CD14-positive monocyte (primary cell): ENCODE results near the gene KCNK13. TPM values are rescaled to one million over a fixed set of nuclear protein-coding genes. Genes with fewer than 3 reads are reported as not detected.
"Not testable (repeated sequence)": the region's sequence is repeated elsewhere in the genome, so short reads cannot be mapped to it uniquely, and the experiment has no call there.

Source experiments
- DNase-seq, 3 donors: peaks; one replicate each; pipeline ENCODE4 v3.0.0-alpha.2; 2011 to 2022
- H2AFZ ChIP-seq: 2 replicates; pipeline ENCODE4 v1.6.0; 2012; ENCODE audit warnings: mild to moderate bottlenecking, low read depth, low read length, inconsistent platforms; ENCODE audit not compliant: insufficient read depth, poor library complexity, severe bottlenecking
- H3K27ac ChIP-seq, 2 donors: 1 replicate in 1 of 2; 2 replicates in 1 of 2; pipeline ENCODE4 v1.5.1; 2012 to 2013; ENCODE audit warnings: low read length in 2 of 2, control low read depth in 1 of 2, inconsistent platforms in 1 of 2, low read depth in 1 of 2, mild to moderate bottlenecking in 1 of 2
- H3K27me3 ChIP-seq, 2 donors: one replicate each; pipeline versions ENCODE4 v1.6.0 to v1.6.1; 2011 to 2013; ENCODE audit warnings: low read length in 2 of 2; ENCODE audit not compliant: control insufficient read depth in 2 of 2, insufficient read depth in 2 of 2
- H3K36me3 ChIP-seq, 2 donors: replicated peaks in 1 of 2; 1 replicate in 1 of 2; 2 replicates in 1 of 2; pipeline versions ENCODE4 v1.5.1 to v1.6.1; 2012 to 2013; ENCODE audit warnings: low read length in 2 of 2, control low read depth in 1 of 2, inconsistent platforms in 1 of 2, mild to moderate bottlenecking in 1 of 2; ENCODE audit not compliant: insufficient read depth in 2 of 2, control insufficient read depth in 1 of 2
- H3K4me1 ChIP-seq, 2 donors: 1 replicate in 1 of 2; 2 replicates in 1 of 2; pipeline versions ENCODE4 v1.5.1 to v1.6.1; 2012 to 2013; ENCODE audit warnings: low read length in 2 of 2, control low read depth in 1 of 2, inconsistent platforms in 1 of 2, mild to moderate bottlenecking in 1 of 2, moderate library complexity in 1 of 2; ENCODE audit not compliant: insufficient read depth in 2 of 2, control insufficient read depth in 1 of 2
- H3K4me2 ChIP-seq: replicated peaks from 2 replicates; pipeline ENCODE3; 2012; ENCODE audit warnings: low read length, moderate library complexity, mild to moderate bottlenecking; ENCODE audit not compliant: poor library complexity, severe bottlenecking; ENCODE audit errors: extremely low read depth
- H3K4me3 ChIP-seq, 3 experiments: fragments of 200-600 bp in 1 of 3; sonication (generic) in 1 of 3; replicated peaks in 1 of 3; 1 replicate in 2 of 3; 2 replicates in 1 of 3; pipeline ENCODE4 v1.5.1; 2011 to 2013; ENCODE audit warnings: low read length in 3 of 3, mild to moderate bottlenecking in 3 of 3, control low read depth in 2 of 3, low read depth in 2 of 3, inconsistent platforms in 1 of 3, moderate library complexity in 1 of 3
- H3K79me2 ChIP-seq: 2 replicates; pipeline ENCODE4 v1.6.0; 2012; ENCODE audit warnings: mild to moderate bottlenecking, control low read depth, inconsistent platforms, low read length, moderate library complexity; ENCODE audit not compliant: insufficient read depth
- H3K9ac ChIP-seq: 2 replicates; pipeline ENCODE4 v1.6.0; 2017; ENCODE audit warnings: low read length, mild to moderate bottlenecking; ENCODE audit not compliant: insufficient read depth, poor library complexity, severe bottlenecking
- H3K9me3 ChIP-seq, 2 donors: replicated peaks in 1 of 2; 1 replicate in 1 of 2; 2 replicates in 1 of 2; pipeline versions ENCODE4 v1.5.1 to v1.6.1; 2012 to 2013; ENCODE audit warnings: low read length in 2 of 2, control low read depth in 1 of 2; ENCODE audit not compliant: control insufficient read depth in 1 of 2, insufficient read depth in 1 of 2
- H4K20me1 ChIP-seq: 2 replicates; pipeline ENCODE4 v1.6.0; 2012; ENCODE audit warnings: mild to moderate bottlenecking, low read length, control low read depth, moderate library complexity; ENCODE audit not compliant: insufficient read depth
- H3K27ac Mint-ChIP-seq, 7 donors: one replicate each; pipeline ENCODE4 v1.8.0; 2020; ENCODE audit warnings: mild to moderate bottlenecking in 7 of 7, mixed read lengths in 7 of 7, moderate library complexity in 6 of 7, inconsistent platforms in 2 of 7
- H3K27me3 Mint-ChIP-seq, 3 donors: one replicate each; pipeline ENCODE4 v1.8.0; 2021 to 2022; ENCODE audit warnings: low read depth in 3 of 3, mild to moderate bottlenecking in 3 of 3, mixed read lengths in 3 of 3, moderate library complexity in 3 of 3, inconsistent platforms in 1 of 3
- H3K36me3 Mint-ChIP-seq, 2 donors: one replicate each; pipeline ENCODE4 v1.8.0; 2020; ENCODE audit warnings: mixed read lengths in 2 of 2, inconsistent platforms in 1 of 2, mild to moderate bottlenecking in 1 of 2
- H3K4me1 Mint-ChIP-seq: one replicate; pipeline ENCODE4 v1.8.0; 2020; ENCODE audit warnings: mild to moderate bottlenecking, mixed read lengths
- H3K4me3 Mint-ChIP-seq, 2 donors: one replicate each; pipeline ENCODE4 v1.8.0; 2020; ENCODE audit warnings: mild to moderate bottlenecking in 2 of 2, mixed read lengths in 2 of 2, moderate library complexity in 1 of 2
- H3K9me3 Mint-ChIP-seq, 7 donors: one replicate each; pipeline ENCODE4 v1.8.0; 2020 to 2022; ENCODE audit warnings: mixed read lengths in 7 of 7, mild to moderate bottlenecking in 6 of 7, moderate library complexity in 6 of 7, inconsistent platforms in 2 of 7
- WGBS: methylation state at CpG from one replicate; pipeline ENCODE4 v1.1.5; 2013; ENCODE audit warnings: missing lambda C conversion rate; ENCODE audit not compliant: insufficient coverage; 5-methylcytosine and 5-hydroxymethylcytosine counted together
- intact Hi-C, 2 donors: fragments of 100-400 bp; cut with micrococcal nuclease; formaldehyde crosslinking; loops; one replicate each; pipeline versions ENCODE4 v1.15.0 to v1.15.1; 2023
- polyA plus RNA-seq, 3 donors: library from polyadenylated mRNA; depleted of rRNA in 1 of 3; unstranded in 2 of 3; stranded (reverse) in 1 of 3; fragments of 300-500 nt in 2 of 3; fragments of >200 nt in 1 of 3; fragmentation: Illumina TruSeq in 2 of 3; gene quantifications; 1 replicate in 2 of 3; 2 replicates in 1 of 3; pipeline ENCODE4 v1.2.3, GENCODE V29; 2012 to 2021
- TF ChIP-seq, protein P1 (sequence below): fragments of 200-600 bp; IDR thresholded peaks from one replicate; pipeline ENCODE4 v1.8.0; 2022; ENCODE audit warnings: antibody characterized with exemption, mild to moderate bottlenecking

Gene KCNK13
- polyA plus RNA-seq, 3 donors: 1.6 to 4.2 (median 2.9) TPM

DNA sequence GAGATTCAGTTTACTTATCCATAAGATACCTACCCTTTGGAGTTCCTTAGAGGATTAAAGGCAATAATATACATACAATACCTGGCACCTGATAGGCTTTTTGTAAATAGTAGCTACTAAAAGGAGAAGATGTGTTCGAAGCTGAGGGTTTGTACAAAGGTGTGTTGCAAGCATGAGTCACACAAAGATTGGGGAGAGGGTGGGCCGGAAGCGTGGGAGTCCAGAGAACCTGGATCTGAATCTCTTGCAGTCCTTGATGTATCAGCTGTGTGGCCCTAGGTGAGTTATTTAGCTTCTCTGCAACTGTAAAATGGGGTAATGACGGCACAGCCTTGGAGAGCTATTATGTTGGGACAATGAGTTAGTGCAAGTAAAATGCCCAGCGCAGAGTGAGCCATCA lies 132.9 kb downstream of the KCNK13 start:
- Histone ChIP-seq H3K4me1 (no peaks in the 10 kb centered on the region), H3K27ac (no peak overlapping the region), H3K9ac (no peak overlapping the region), H3K36me3 (no peaks in the 10 kb centered on the region), H3K9me3 (no peaks in the 10 kb centered on the region), H3K79me2 (no peaks in the 10 kb centered on the region), H2AFZ (no peak overlapping the region), H3K4me3 (no peak overlapping the region), H3K27me3 (no peaks in the 10 kb centered on the region), H3K4me2 (no peak overlapping the region), H4K20me1 (no peaks in the 10 kb centered on the region)
- intact Hi-C loops: no loop called here
- TF ChIP-seq, protein P1, sequence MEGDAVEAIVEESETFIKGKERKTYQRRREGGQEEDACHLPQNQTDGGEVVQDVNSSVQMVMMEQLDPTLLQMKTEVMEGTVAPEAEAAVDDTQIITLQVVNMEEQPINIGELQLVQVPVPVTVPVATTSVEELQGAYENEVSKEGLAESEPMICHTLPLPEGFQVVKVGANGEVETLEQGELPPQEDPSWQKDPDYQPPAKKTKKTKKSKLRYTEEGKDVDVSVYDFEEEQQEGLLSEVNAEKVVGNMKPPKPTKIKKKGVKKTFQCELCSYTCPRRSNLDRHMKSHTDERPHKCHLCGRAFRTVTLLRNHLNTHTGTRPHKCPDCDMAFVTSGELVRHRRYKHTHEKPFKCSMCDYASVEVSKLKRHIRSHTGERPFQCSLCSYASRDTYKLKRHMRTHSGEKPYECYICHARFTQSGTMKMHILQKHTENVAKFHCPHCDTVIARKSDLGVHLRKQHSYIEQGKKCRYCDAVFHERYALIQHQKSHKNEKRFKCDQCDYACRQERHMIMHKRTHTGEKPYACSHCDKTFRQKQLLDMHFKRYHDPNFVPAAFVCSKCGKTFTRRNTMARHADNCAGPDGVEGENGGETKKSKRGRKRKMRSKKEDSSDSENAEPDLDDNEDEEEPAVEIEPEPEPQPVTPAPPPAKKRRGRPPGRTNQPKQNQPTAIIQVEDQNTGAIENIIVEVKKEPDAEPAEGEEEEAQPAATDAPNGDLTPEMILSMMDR: no peak
- Mint-ChIP-seq H3K27me3 (peaks cover 9 to 16% (median 10%) of the 10 kb centered on the region in 3 donors), H3K27ac (peak overlapping the region in 1 of 7 donors; percentile 12), H3K4me1 (no peaks in the 10 kb centered on the region), H3K36me3 (no peaks in the 10 kb centered on the region), H3K4me3 (no peak overlapping the region), H3K9me3 (peaks cover 0 to 12% (median 4%) of the 10 kb centered on the region in 7 donors)
- WGBS: 87% methylated on average over 3 of the region's 5 CpGs
- no peak for DNase-seq

DNA sequence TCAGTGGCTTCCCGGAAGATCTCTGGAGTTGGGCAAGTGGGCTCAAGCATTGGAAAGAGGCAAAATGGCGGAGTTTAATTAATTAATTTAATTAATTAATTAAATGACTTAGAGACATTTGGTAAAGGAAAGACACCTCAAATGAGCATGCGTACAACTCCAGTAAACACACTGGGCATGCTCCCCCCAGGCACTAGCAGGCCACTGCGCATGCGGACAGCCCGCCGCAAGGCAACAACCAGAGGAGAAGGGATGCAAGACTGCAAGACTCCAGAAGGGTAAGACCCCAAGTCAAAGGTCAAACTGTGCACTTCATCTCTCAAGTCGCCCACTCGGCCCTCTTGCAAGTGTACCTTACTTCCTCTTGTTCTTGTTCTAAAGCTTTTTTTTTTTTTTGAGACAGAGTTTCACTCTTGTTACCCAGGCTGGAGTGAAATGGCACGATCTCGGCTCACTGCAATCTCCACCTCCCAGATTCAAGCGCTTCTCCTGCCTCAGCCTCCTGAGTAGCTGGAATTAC lies 136.8 kb downstream of the KCNK13 start:
- Histone ChIP-seq H3K36me3 (no peaks in the 10 kb centered on the region), H3K9ac (no peak overlapping the region), H3K4me3 (no peak overlapping the region), H2AFZ (no peak overlapping the region), H3K4me1 (no peaks in the 10 kb centered on the region), H3K27me3 (no peaks in the 10 kb centered on the region), H3K9me3 (peaks cover 8 to 9% of the 10 kb centered on the region in 2 donors), H3K79me2 (no peaks in the 10 kb centered on the region), H3K4me2 (no peak overlapping the region), H4K20me1 (no peaks in the 10 kb centered on the region), H3K27ac (no peak overlapping the region)
- no peak for DNase-seq
- TF ChIP-seq, protein P1: no peak
- intact Hi-C loops: no loop called here
- 87% methylated on average over 6 of the region's 12 CpGs for WGBS
- H3K9me3 Mint-ChIP-seq: peaks cover 5 to 18% (median 11%) of the 10 kb centered on the region in 7 donors
- no peaks in the 10 kb centered on the region for H3K36me3 Mint-ChIP-seq
- no peak overlapping the region for H3K27ac Mint-ChIP-seq
- no peak overlapping the region for H3K4me3 Mint-ChIP-seq
- H3K27me3 Mint-ChIP-seq: peaks cover 8 to 21% (median 15%) of the 10 kb centered on the region in 3 donors
- H3K4me1 Mint-ChIP-seq: no peaks in the 10 kb centered on the region

DNA sequence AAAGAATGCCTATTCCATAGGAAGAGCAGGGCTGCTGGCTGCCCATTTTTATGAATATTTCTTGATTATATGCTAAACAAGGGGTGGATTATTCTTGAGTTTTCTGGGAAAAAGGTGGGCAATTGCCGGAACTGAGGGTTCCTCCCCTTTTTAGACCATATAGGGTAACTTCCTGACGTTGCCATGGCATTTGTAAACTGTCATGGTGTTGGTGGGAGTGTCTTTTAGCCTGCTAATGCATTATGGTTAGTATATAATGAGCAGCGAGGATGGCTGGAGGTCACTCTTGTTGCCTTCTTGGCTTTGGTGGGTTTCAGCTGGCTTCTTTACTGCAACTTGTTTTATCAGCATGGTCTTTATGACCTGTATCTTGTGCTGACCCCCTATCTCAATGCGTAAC lies 138.8 kb downstream of the KCNK13 start:
- H3K36me3 Mint-ChIP-seq, DNase-seq, H3K36me3 ChIP-seq, H3K4me3 Mint-ChIP-seq, H3K4me1 ChIP-seq, H4K20me1 ChIP-seq, H3K4me1 Mint-ChIP-seq, H3K9ac ChIP-seq, intact Hi-C loops, H3K4me2 ChIP-seq, H3K27ac ChIP-seq, H3K27ac Mint-ChIP-seq, H3K27me3 ChIP-seq, H3K79me2 ChIP-seq, H2AFZ ChIP-seq, H3K4me3 ChIP-seq: not testable (repeated sequence)
- H3K9me3 ChIP-seq: peaks cover 10 to 12% of the 10 kb centered on the region in 2 donors
- Mint-ChIP-seq H3K27me3 (peaks cover 10 to 15% (median 14%) of the 10 kb centered on the region in 3 donors), H3K9me3 (peaks cover 7 to 22% (median 18%) of the 10 kb centered on the region in 7 donors)
- WGBS: no CpG with 5 or more reads among the region's 4 CpGs
